ENCODE results near the gene LOXL4. TPM values are rescaled to one million over a fixed set of nuclear protein-coding genes. Genes with fewer than 3 reads are reported as not detected.

Gene LOXL4
- total RNA-seq: 2.0 TPM in 1 of 2 replicates, not detected in the other

GRCh38 chr10:98267894-98268693 lies at the start of gene LOXL4:
Gene LOXL4 (minus strand): TSS chr10:98268194. CDS start chr10:98263019, 5,175 bp downstream.

Other genes with a start within 250 kb of the LOXL4 start
- gene CRTAC1, start 237.6 kb downstream of the LOXL4 start, total RNA-seq: 0.14 TPM in 1 of 2 replicates, not detected in the other
- gene R3HCC1L, start 133.5 kb downstream of the LOXL4 start, total RNA-seq: 13.3 and 20.1 TPM in 2 replicates
- 0.68 and 4.6 TPM in 2 replicates for gene PYROXD2, start 147.0 kb upstream of the LOXL4 start, total RNA-seq
- gene HPS1, start 178.7 kb upstream of the LOXL4 start, total RNA-seq: 19.5 and 41.5 TPM in 2 replicates